GM19467 (cell line): Measurements from ENCODE around the gene HIKESHI.
"Not testable (repeated sequence)": the region's sequence is repeated elsewhere in the genome, so short reads cannot be mapped to it uniquely, and the experiment has no call there.

Experiments used
- ATAC-seq: cut with Tn5 transposase; IDR thresholded peaks from one replicate; pipeline ENCODE4 v1.9.1; 2021; ENCODE audit warnings: mild to moderate bottlenecking, moderate library complexity; ENCODE audit not compliant: unreplicated experiment

HIKESHI gene, protein sequence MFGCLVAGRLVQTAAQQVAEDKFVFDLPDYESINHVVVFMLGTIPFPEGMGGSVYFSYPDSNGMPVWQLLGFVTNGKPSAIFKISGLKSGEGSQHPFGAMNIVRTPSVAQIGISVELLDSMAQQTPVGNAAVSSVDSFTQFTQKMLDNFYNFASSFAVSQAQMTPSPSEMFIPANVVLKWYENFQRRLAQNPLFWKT

DNA sequence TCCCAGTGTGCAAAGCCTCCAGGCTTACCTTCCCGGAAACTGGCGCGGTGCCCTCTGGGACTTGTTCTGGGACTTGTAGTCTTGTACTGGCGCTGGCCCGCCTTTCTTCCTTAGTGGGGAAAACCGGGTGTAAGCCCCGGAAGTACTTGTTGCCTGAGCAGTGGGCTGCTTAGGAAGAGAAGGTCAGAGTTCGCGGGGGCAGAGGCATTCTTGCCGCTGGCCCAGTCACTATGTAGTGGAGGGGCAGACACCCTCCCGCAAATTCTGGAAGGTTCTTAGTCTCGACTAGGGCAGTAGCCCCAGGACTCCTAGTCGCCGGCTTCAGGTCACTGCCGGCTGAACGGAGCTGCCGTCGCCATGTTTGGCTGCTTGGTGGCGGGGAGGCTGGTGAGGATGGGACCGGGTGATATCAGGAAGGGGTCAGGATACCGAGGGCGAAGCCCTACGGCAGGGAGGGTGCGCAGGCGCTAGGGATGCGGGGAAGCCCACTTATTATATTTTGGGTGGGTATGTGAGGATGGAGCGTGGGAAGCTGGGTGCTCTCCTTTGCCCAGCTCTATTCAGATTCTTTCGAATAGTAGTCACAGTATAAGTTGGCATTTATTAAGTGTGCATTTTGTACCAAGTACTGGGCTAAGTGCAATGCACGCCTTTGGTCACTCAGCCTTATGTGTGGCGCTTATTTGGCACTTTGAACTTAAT is at the start of gene HIKESHI:
Gene HIKESHI, plus strand, starts transcription at position 149 of the 702 bp plus-strand sequence. Its CDS starts 209 bp downstream, at position 358.
- peak; percentile 99 for ATAC-seq

DNA sequence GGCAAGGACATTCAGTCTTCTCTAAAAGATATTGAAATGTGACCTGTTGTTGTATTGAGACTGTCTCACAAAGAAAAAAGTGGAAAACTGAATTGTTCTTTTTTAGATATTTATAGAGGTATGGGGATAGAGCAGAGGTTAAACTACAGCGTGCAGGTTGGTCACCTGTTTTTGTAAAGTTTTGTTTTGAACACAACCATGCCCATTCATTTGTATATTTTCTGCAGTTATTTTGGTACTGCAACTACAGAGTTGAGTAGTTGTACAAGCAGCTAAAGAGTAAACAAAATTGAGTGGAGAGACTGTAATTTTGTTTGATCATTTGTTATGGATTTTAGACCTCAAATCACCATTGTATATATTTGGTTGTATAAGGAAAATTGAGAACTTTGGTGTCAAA is 46.1 kb upstream of the HIKESHI start:
- peak; percentile 74 for ATAC-seq

DNA sequence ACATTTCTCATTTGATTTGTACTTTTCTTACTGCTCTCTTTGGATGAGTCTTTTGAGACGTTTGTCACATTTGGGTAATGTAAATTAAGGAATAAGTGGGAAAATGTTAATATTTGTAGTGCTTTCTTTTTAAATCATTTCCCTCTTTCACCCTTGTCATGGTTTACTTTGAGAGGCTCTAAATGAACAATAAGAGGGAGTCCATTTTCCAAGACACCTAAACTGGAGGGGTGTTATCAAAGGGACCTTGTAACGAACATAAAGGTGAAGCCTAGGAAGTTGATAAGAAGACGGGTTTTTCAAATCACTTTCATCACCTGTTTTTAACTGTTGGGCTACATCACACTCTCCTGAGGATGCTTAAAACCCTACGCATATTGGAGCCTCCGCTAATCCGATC is 45.4 kb upstream of the HIKESHI start:
- no peak for ATAC-seq

DNA sequence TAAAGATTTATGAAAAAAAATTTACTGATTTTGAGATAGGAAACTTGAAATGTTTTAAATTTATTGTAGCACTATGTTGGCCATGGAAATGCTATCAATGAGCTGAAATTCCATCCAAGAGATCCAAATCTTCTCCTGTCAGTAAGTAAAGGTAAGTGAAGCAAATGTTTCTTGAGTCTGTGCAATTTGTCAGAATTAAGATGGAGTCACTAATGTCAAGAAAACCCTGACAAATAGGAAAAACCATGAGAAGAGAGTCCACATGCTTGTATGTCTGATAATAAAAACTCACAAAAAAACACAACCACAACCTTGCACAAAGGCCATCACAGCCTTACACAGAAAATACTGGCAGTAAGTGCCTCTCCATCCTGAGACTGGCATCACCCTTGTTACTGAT is 44.6 kb upstream of the HIKESHI start:
- ATAC-seq: no peak

DNA sequence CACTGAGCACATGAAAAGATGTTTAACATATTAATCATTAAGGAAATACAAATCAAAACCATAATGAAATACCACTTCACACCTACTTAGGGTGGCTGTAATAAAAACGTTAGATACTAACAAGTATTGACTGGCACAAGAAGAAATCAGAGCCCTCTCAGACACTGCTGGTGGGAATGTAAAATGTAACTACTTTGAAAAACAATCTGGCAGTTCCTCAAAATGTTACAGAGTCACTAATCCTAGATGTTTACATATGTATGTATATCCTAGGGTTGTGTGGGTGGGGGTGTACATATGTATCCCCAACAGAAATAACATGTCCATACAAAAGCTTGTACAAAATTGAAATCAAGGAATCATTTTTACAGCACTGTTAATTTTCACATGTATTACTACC is 42.3 kb upstream of the HIKESHI start:
- ATAC-seq: no peak

DNA sequence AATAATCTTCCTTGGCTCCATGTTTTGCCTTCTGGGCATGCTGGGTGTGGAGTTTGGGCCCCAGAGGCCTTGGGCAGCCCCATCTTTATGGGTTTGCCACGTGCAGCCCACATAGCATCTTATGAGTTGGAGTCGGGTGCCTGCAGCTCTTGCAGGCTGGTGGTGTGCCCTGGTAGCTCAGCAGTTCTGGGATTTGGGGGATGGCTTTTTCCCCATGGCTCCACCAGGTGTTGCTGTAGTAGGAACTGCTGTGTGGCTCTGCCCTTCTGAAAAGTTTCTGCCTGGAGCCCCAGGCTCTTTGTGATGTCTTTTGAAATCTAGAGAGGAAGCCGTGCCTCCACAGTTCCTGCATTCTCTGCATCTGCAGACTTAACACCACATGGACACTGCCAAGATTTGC is 40.7 kb upstream of the HIKESHI start:
- no peak for ATAC-seq

DNA sequence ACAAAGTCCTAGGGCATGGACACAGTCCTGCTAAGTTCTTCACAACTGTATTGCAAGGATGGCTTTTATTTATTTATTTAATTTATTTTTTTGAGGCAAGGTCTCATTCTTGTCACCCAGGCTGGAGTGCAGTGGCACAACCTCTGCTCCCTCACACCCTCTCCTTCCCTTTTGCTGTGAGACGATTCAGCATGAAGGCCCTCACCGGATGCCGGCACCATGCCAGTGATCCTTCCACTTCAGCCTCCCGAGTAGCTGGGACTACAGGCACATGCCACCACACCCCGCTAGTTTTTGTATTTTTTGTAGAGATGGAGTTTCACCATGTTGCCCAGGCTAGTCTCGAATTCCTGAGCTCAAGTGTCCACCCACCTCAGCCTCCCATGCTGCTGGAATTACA is 39.7 kb upstream of the HIKESHI start:
- no peak for ATAC-seq

DNA sequence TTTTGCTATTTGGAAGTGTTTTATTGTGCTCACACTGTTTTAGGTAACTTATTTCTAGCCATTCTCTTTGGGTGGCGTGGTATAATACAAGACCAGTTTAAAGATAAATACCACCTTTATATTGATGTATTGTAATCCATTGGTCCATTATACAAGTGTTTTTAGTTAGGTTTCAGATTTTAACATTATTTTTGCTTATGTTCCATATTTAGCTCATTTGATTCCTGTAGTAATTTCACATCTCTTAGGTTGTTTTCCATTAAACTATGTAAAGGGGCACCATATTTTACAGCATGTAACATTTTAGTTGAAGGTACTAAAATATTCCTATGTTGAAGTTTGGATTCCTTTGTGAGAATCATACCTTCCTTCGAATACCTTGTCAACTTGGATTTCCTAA is 37.4 kb upstream of the HIKESHI start:
- no peak for ATAC-seq

DNA sequence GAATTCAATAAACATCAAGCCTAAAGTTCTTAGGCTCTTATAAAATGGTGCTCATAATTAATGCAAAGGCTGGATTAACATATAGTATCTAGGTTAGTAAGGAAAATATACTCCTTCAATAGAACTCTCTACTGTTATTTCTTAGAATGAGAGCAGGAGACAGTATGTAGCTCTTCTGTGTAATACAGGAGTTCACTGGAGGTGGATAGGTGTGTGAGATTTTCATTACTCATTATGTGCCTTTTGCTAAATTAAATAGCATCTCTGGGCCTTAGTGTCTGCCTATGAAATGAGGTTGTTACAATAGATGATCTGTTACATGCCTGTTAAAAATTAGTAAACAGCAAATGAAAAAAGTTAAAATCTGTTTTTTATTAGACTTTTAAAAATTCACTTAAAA is 36.8 kb upstream of the HIKESHI start:
- ATAC-seq: no peak

DNA sequence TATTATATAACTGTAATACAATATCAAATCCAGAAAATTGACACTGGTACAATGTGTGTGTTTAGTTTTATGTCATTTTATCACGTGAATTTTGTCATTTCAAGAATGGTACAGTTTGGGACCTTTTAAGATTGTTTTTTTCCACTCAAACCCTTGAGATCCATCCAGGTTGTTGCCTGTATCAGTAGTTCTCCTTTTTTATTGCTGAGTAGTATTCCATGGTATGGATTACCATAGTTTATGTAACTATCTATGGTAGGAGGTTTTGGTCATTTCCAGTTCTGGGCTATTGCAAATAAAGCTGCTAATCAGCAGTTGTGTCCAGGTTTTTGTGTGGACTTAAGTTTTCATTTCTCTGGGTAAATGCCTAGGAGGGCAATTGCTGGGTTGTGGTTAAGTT is 32.4 kb upstream of the HIKESHI start:
- no peak for ATAC-seq

DNA sequence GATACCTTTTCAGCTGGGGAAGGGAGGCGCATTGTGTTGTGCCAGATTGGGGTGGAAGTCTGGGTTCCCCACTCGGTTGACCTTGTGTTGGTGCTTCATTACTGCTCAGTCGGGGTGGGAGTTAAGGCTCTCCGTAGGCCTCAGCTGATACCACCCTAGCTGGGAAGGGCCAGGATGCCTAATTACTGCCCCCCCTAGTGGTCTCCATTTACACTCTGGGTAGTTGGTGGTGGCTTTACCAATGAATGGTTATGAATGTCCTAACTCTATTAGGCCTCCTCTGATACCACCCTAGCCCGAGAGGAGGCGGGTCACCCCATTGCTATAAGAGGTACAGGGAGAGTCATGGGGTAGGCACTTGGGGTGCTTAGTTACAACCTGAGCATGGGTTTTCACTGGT is 27.5 kb upstream of the HIKESHI start:
- no peak for ATAC-seq

DNA sequence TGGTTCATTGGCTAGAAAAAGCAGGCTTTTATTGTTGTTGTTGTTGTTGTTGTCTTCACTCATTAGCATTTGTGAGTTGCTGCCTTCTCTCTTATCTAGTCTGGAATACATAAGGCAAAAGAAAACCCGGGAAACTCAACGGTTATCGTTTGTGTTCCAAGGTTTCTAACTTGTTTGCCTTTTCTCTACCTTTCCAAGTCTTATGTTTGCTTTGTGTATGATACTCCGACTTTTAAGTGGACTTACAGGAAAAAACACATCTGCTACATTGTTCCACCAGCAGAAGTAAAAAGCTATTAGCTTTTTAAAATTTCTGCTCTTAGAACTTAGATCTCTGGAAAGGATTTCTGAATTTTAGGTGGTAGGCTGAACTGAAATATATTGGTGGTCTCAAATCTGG is 27.0 kb upstream of the HIKESHI start:
- no peak for ATAC-seq

DNA sequence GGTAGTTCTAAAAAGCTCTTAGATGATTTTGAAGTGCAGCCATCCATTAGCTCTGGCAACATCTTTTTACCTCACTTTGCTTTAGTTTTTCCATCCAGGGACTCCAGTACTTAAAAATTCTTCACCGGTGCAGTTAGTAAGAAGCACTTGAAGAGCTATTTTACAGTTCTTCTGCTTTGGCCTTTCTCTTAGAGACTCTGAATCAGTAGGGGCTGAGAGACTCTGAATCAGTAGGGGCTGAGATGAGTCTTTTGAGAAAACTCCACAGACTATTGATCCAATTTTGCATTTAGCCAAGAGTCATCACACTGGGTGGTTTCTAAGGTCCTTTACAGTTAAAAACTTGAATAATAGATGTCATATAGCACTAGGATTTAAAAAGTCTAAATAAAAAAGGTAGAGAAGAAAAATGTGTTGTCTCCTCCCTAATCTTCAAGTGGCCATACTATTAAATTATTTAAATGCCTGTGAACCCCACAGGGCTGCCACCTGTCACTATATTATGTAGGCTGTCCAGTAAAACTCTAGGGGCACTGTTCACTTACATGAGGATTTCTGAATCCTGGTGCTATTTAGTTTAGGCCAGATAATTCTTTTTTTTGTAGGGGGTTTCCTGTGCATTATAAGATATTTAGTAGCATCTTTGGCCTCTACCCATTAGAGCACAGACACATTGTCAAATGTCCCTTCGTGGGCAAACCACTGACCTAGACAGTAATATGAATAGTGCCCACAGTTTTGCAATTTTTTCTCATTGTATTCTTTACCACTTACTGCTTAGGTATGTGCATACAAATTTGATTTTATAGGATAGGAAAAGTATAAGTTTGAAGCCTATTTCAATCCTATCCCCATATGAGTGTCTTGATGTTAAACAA is 26.3 kb upstream of the HIKESHI start:
- no peak for ATAC-seq

DNA sequence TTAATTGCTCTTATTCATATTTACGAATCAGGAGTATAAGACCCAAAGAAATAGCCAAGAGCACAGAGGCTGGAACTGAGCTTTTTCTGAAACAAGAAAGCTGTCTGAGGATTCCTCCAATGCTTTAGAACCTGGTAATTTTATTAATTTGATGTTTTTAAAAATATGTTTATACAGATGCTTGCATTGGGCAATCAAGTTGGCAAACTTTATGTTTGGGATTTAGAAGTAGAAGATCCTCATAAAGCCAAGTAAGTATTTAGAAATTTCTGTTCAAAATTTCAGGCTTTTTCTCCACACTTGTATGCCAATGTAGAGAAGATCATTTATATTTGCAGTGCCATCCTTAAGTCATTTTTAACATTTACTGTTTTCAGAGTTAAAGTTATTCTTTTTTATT is 24.3 kb upstream of the HIKESHI start:
- ATAC-seq: no peak

DNA sequence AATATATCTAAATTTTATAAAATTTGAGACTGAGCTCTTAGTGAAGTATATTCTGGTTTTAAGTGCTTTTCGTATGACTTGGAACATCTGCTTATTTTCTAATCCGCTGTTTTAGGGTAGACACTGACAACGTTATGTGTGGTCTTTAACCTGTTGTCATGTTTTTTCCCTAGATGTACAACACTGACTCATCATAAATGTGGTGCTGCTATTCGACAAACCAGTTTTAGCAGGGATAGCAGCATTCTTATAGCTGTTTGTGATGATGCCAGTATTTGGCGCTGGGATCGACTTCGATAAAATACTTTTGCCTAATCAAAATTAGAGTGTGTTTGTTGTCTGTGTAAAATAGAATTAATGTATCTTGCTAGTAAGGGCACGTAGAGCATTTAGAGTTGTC is 23.8 kb upstream of the HIKESHI start:
- no peak for ATAC-seq

DNA sequence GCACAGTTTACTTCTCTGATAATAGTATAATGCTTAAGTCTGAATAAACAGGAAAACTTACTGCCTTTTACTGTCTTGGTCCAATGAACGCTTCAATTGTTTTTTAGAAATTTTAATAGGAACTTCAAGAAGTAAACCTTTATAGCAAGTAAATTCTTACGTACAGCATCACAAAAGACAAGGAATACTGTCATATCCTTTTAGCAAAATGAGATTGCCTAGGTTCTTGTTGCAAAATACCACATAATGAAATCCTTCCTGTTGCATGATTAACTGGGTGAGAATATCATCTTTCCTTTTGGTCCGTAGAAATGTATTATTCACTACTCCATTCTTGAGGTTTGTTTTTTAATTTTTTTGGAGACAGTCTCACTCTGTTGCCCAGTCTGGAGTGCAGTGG is 22.3 kb upstream of the HIKESHI start:
- no peak for ATAC-seq

DNA sequence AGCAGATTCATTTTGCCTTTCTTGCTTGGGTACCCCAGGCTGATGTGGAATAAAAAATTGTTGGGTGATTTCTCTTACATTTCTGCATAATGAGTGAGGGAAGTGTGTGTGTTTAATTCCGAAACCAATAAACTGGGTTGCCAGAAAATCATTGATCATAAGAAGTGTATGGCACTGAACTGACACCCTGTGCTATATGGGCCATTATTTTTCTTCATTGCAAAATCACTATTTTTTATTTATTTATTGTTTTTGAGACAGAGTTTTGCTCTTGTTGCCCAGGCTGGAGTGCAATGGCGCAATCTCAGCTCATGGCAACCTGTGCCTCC is 14.6 kb upstream of the HIKESHI start:
- ATAC-seq: no peak

DNA sequence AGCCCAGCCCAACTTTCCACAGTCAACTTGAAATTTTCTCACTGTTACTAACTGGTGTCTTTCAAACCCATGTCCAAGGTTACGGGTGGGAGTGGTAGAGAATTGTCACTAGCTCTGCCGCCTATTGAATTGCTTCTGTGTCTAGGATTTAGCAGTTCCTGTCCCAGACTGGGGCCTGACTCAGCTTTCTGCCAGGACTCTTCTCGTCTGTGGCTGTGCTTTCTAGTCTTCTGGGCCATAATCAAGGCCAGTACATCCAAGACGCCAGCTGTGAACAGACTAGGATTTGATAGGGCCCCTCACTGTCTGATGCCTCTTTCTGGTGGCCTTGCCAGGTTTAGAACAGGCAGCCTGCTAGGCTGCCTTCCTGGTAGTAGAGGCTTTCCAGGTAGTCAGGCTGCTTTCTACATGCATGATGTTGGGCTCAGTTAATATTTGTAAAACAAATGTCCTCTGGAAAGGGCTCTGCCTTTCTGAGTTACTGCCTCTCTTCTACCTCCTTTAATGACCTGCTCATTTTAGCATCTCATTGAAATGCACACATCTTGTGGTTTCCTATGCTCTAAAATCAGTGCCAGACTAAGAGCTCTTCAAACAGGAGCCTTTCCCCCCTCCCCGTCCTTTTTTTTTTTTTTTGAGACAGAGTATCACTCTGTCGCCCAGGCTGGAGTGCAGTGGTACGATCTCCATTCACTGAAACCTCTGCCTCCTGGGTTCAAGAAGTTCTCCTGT is 13.1 kb upstream of the HIKESHI start:
- ATAC-seq: no peak

DNA sequence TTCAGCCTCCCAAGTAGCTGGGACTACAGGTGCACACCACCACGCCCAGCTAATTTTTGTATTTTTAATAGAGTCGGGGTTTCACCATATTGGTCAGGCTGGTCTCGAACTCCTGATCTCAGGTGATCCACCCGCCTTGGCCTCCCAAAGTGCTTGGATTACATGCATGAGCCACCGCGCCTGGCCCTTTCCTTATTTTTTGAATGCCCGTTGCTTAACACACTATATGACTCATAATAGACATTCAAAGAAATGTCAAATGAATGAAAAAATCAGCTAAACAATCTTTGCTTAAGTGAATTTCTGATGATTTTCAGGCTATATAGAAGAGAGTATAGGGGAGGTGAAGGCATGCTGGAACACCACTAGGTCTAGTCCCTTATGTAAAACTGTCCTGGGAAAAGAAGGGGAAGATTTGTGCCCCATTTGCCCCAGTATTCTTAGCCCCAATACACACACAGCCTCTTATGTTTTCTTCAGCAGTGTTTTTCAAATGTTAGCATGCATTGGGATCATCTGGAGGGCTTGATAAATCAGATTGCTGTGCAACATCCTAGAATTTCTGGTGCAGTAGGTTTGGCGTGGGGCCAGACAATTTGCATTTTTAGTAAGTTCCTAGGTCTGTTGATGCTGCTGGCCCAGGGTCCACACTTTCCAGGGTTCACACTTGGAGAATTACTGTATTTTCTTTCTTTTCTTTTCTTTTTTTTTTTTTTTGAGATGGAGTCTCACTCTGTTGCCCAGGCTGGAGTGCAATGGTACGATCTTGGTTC is 12.3 kb upstream of the HIKESHI start:
- not testable (repeated sequence) for ATAC-seq

DNA sequence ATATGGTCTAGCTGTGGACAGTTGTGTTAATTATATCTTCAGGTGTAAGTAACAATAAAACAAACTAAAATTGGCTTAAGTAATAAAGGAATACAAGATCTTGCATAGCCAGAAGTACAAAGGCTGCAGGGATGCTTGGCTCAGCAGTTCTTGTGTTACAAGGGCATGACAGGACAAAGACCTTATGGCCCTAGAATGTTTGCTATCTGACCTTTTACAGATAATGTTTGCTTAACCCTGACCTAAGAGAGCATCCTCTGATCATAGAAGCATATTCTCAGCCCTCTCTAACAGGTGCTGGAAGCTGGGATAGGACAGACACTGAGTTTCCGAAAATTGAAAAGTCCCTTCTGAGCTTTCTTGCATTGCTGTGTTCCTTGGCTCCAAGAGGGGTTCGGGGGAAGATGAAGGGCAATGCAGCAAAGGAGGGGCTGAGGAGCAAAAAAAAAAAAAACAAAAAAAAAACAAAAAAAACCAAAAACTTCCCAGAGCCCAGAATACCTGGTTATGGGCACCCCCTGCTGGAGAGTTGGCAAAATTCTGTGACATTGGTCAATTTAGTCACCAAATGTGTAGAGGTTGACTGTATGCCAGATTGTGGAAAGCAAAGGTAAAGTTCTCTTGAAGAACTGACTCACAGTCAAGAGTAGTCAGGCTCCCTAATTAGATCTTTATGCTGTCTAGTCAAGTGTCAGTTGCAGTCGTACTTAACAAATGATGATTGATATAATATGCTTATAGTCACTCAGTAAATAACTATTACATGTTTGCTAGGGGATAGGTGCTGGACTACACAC is 10.4 kb upstream of the HIKESHI start:
- no peak for ATAC-seq
